HG03139 (cell line): ENCODE measurements around the gene WFDC10A.
"Not testable (repeated sequence)": the region's sequence is repeated elsewhere in the genome, so short reads cannot be mapped to it uniquely, and the experiment has no call there.

Experiments used
- ATAC-seq: cut with Tn5 transposase; IDR thresholded peaks from one replicate; pipeline ENCODE4 v1.9.1; 2021; ENCODE audit not compliant: unreplicated experiment

WFDC10A gene

DNA sequence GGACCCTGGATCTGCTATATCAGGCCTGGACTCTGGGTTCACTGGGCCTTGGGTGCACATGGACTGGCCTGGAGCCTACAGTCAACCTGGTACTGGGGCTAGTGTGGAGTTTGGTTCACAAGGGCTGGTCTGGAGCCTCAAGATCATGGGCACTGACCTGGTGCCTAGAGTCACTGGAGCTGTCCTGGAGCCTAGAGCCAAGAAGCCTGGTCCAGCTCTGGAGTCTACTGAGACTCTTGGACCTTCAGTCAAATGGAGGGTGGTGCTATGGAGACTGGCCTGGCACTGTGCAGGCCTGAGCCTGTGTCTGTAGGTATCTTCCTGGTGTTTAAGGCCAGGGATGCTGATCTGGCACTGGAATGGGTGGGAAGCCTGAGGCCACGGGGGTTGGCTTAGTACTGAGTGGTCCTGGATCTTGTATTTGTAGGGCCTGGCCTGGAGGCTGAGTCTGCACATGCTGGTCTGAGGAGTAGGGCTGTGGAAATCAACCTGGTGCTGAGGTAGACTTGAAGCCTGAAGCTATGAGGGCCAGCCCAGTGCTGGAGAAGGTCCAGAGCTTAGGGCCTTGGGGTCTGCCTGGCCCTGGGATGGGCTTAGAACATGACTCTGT lies 18.0 kb downstream of the WFDC10A start:
- no peak for ATAC-seq

DNA sequence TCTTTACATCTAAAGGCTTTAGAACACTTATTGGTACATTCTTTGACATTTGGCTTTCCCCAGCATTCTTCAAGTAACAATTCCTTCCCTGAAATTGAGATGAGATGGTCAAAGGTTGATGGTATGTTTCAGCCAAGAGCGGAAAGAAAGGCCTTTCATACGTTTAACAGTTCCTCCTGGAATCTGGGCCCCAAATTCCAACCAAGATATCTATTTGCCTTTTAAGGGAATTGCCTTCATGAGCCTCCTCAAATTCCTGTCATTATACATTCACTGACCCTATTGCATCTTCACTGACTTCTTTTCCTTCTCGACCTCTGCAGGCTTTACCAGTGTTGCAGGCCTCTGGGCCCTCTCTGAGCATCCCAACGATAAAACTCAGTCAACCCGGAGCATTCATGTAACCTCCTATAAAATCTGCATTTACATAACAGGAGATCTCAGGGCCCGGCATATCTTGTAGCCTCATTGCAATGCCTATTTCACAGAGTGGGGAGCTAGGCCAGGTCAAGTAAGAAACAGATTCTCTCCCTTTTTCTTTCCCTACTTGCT lies 19.8 kb downstream of the WFDC10A start:
- ATAC-seq = no peak

DNA sequence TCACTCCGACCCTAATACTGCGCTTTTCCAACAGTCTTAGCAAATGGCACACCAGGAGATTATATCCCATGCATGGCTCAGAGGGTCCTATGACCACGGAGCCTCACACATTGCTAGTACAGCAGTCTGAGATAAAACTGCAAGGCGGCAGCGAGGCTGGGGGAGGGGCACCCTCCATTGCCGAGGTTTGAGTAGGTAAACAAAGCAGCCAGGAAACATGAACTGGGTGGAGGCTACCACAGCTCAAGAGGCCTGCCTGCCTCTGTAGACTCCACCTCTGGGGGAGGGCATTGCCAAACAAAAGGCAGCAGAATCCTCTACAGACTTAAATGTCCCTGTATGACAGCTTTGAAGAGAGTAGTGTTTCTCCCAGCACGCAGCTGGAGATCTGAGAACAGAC lies 22.2 kb downstream of the WFDC10A start:
- ATAC-seq = not testable (repeated sequence)

DNA sequence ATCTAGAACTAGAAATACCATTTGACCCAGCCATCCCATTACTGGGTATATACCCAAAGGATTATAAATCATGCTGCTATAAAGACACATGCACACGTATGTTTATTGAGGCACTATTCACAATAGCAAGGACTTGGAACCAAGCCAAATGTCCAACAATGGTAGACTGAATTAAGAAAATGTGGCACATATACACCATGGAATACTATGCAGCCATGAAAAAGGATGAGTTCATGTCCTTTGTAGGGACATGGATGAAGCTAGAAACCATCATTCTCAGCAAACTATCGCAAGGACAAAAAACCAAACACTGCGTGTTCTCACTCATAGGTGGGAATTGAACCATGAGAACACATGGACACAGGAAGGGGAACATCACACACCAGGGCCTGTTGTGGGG lies 27.5 kb downstream of the WFDC10A start:
- not testable (repeated sequence) for ATAC-seq

DNA sequence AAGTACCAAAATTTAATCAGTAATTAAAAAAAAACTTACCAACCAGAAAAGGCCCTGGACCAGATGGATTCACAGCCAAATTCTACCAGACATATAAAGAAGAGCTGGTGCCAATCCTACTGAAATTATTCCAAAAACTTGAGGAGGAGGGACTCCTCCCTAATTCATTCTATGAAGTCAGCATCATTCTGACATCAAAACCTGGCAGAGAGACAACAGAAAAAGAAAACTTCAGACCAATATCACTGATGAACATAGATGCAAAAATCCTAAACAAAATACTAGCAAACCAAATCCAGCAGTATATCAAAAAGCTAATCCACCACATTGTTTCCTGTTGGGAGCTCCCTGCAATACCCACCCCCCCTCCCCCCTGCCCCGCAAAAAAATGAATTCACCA lies 40.6 kb downstream of the WFDC10A start, which contains the start of gene WFDC11:
TSS of gene WFDC11 (minus strand) at position 101 of the 400 bp plus-strand sequence. CDS start 19,639 bp downstream, outside the sequence.
- ATAC-seq = no peak

DNA sequence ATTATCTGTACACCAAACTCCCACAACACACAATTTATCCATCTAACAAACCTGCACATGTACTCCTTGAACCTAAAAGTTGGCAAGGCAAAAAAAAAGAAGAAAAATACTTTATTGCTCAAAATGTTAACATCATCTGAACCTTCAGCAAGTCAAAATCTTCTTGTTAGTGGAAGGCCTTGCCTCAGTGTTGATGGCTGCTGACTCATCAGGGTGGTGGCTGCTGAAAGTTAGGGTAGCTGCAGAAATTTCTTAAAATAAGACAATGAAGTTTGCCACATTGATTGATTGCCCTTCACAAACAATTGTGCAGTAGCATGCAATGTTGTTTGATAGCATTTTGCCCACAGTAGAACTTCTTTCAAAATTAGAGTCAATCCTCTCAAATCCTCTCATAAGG lies 43.2 kb downstream of the WFDC10A start:
- ATAC-seq = no peak

DNA sequence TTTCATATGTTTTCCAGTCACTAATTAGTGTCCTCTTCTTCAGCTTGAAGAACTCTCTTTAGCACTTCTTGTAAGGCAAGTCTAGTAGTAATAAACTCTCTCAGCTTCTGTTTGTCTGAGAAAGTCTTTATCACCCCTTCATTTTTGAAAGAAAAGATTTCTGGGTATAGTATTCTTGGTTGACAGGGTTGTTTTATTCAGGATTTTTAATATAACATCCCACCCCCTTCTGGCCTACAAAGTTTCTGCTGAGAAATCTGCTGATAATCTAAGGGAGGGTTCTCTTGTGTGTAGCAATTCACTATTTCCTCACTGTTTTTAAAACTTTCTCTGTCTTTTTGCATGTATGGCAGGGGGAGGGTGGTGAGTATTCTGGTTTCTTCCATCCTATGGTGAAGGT lies 50.1 kb downstream of the WFDC10A start:
- no peak for ATAC-seq
